ENCODE data around the gene SLC16A14. TPM values are rescaled to one million over a fixed set of nuclear protein-coding genes. Genes with fewer than 3 reads are reported as not detected.
"Not testable (repeated sequence)": the region's sequence is repeated elsewhere in the genome, so short reads cannot be mapped to it uniquely, and the experiment has no call there.

SLC16A14 gene, protein sequence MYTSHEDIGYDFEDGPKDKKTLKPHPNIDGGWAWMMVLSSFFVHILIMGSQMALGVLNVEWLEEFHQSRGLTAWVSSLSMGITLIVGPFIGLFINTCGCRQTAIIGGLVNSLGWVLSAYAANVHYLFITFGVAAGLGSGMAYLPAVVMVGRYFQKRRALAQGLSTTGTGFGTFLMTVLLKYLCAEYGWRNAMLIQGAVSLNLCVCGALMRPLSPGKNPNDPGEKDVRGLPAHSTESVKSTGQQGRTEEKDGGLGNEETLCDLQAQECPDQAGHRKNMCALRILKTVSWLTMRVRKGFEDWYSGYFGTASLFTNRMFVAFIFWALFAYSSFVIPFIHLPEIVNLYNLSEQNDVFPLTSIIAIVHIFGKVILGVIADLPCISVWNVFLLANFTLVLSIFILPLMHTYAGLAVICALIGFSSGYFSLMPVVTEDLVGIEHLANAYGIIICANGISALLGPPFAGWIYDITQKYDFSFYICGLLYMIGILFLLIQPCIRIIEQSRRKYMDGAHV
- 0.49 TPM for polyA plus RNA-seq

GRCh38 chr2:230068651-230069055, at the start of gene SLC16A14:
Gene SLC16A14 (minus strand): TSS chr2:230068924. CDS start chr2:230059352, 9,572 bp downstream.
- Mint-ChIP-seq H3K4me3 (peak within 1 kb of the TSS; percentile 91 to 96 (median 94)), H3K27me3 (peaks cover 1% of the 10 kb centered on the region), H3K4me1 (peaks cover 12 to 16% (median 14%) of the 10 kb centered on the region in 3 donors), H3K27ac (peak within 1 kb of the TSS; percentile 53 to 92 (median 73)), H3K9me3 (no peaks in the 10 kb centered on the region), H3K36me3 (no peaks in the 10 kb centered on the region)

- Mint-ChIP-seq H3K4me1 (no peaks in the 10 kb centered on the region), H3K27ac (no peak overlapping the region), H3K4me3 (no peak overlapping the region), H3K9me3 (peaks cover 18 to 25% (median 24%) of the 10 kb centered on the region in 3 donors), H3K27me3 (peaks cover 8% of the 10 kb centered on the region), H3K36me3 (peaks cover 2% of the 10 kb centered on the region)
These were observed 38.0 kb upstream of the SLC16A14 start for GRCh38 chr2:230106771-230107170.

DNA sequence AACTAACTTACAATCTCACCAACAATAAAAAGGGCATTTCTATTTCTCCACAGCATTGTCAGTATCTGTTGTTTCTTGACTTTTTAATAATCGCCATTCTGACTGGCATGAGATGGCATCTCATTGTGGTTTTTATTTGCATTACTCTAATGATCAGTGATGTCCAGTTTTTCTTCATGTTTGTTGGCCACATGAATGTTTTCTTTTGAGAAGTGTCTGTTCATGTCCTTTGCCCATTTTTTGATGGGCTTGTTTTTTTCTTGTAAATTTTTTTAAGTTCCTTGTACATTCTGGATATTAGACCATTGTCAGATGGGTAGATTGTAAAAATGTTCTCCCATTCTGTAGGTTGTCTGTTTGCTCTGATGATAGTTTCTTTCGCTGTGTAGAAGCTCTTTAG, 33.2 kb upstream of the SLC16A14 start:
- not testable (repeated sequence) for H3K4me3 Mint-ChIP-seq, H3K27ac Mint-ChIP-seq, H3K36me3 Mint-ChIP-seq, H3K4me1 Mint-ChIP-seq
- Mint-ChIP-seq H3K9me3 (peaks cover 21 to 26% (median 26%) of the 10 kb centered on the region in 3 donors), H3K27me3 (peaks cover 12% of the 10 kb centered on the region)

- H3K9me3 Mint-ChIP-seq = peaks cover 14 to 18% (median 17%) of the 10 kb centered on the region in 3 donors
- no peaks in the 10 kb centered on the region for H3K4me1 Mint-ChIP-seq
- H3K27me3 Mint-ChIP-seq = peaks cover 4% of the 10 kb centered on the region
- H3K36me3 Mint-ChIP-seq = no peaks in the 10 kb centered on the region
- H3K27ac Mint-ChIP-seq = no peak overlapping the region
- no peak overlapping the region for H3K4me3 Mint-ChIP-seq
These were observed 29.1 kb upstream of the SLC16A14 start for GRCh38 chr2:230097841-230098240.

- Mint-ChIP-seq H3K4me1 (no peaks in the 10 kb centered on the region), H3K27me3 (peaks cover 4% of the 10 kb centered on the region), H3K4me3 (no peak overlapping the region), H3K9me3 (peaks cover 12 to 18% (median 16%) of the 10 kb centered on the region in 3 donors), H3K27ac (no peak overlapping the region), H3K36me3 (no peaks in the 10 kb centered on the region)
These were observed 28.7 kb upstream of the SLC16A14 start for GRCh38 chr2:230097424-230097823.

DNA sequence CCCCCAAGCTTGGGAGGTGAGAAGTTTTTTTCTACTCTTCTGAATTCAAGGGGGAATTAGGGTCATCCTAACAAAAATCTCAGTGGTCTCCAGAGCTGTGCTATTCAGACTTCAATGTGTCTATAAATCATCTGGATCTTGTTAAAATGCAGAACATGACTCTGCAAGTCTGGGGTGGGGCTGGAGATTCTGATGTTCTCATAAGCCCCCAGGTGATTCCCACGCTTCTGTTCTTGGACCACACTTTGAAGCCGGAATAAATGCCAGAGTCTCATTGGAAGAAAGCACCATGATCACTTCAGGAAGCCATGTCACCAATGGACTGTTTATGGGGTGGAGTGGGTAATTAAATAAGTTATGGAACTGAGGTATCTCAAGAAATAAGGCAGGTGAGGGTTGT, 22.2 kb upstream of the SLC16A14 start:
- Mint-ChIP-seq H3K36me3 (no peaks in the 10 kb centered on the region), H3K4me1 (no peaks in the 10 kb centered on the region)

GRCh38 chr2:230085201-230085600, 16.5 kb upstream of the SLC16A14 start:
- Mint-ChIP-seq H3K4me1 (peaks cover 0 to 3% (median 0%) of the 10 kb centered on the region in 3 donors), H3K4me3 (no peak overlapping the region), H3K9me3 (peaks cover 0 to 2% (median 0%) of the 10 kb centered on the region in 3 donors), H3K27ac (no peak overlapping the region), H3K27me3 (peaks cover 5% of the 10 kb centered on the region), H3K36me3 (no peaks in the 10 kb centered on the region)

More for the DNA sequence above, 22.2 kb upstream of the SLC16A14 start:
- Mint-ChIP-seq H3K9me3 (peaks cover 4 to 13% (median 5%) of the 10 kb centered on the region in 3 donors), H3K27ac (no peak overlapping the region), H3K27me3 (peaks cover 5% of the 10 kb centered on the region), H3K4me3 (no peak overlapping the region)

- H3K27ac Mint-ChIP-seq = no peak overlapping the region
- H3K4me1 Mint-ChIP-seq = peaks cover 0 to 3% (median 0%) of the 10 kb centered on the region in 3 donors
- no peaks in the 10 kb centered on the region for H3K36me3 Mint-ChIP-seq
- no peak overlapping the region for H3K4me3 Mint-ChIP-seq
- H3K27me3 Mint-ChIP-seq = no peaks in the 10 kb centered on the region
- no peaks in the 10 kb centered on the region for H3K9me3 Mint-ChIP-seq
These were observed 9.3 kb upstream of the SLC16A14 start for GRCh38 chr2:230077851-230078547.

DNA sequence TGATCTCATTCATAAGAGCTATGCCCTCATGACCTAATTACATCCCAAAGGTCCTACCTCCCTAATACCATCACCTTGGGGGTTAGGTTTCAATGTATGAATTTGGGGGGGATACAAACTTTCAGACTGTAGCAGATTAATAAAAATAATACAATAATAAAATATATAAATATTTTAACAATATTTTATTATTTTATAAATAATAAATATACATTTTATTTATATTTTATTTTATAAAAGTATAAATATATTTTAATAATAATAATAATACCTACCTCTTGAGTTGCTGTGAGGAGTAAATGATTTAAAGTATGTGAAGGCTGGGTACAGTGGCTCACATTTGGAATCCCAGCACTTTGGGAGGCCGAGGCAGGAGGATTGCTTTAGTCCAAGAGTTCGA, 8.1 kb upstream of the SLC16A14 start:
- H3K4me1 Mint-ChIP-seq = no peaks in the 10 kb centered on the region
- no peak overlapping the region for H3K4me3 Mint-ChIP-seq
- H3K9me3 Mint-ChIP-seq = no peaks in the 10 kb centered on the region
- no peaks in the 10 kb centered on the region for H3K36me3 Mint-ChIP-seq
- H3K27me3 Mint-ChIP-seq = no peaks in the 10 kb centered on the region
- no peak overlapping the region for H3K27ac Mint-ChIP-seq

- H3K27me3 Mint-ChIP-seq = no peaks in the 10 kb centered on the region
These were observed 7.4 kb upstream of the SLC16A14 start for GRCh38 chr2:230075988-230076631.

GRCh38 chr2:230071421-230071820, 2.7 kb upstream of the SLC16A14 start:
- no peaks in the 10 kb centered on the region for H3K36me3 Mint-ChIP-seq
- H3K9me3 Mint-ChIP-seq = no peaks in the 10 kb centered on the region
- peak overlapping the region in 1 of 4 donors; percentile 33 for H3K4me3 Mint-ChIP-seq
- H3K4me1 Mint-ChIP-seq = peaks cover 12 to 16% (median 14%) of the 10 kb centered on the region in 3 donors
- H3K27me3 Mint-ChIP-seq = peaks cover 1% of the 10 kb centered on the region
- no peak overlapping the region for H3K27ac Mint-ChIP-seq

More at GRCh38 chr2:230075988-230076631, 7.4 kb upstream of the SLC16A14 start:
- Mint-ChIP-seq H3K4me3 (no peak overlapping the region), H3K36me3 (no peaks in the 10 kb centered on the region), H3K9me3 (no peaks in the 10 kb centered on the region), H3K27ac (no peak overlapping the region), H3K4me1 (no peaks in the 10 kb centered on the region)

DNA sequence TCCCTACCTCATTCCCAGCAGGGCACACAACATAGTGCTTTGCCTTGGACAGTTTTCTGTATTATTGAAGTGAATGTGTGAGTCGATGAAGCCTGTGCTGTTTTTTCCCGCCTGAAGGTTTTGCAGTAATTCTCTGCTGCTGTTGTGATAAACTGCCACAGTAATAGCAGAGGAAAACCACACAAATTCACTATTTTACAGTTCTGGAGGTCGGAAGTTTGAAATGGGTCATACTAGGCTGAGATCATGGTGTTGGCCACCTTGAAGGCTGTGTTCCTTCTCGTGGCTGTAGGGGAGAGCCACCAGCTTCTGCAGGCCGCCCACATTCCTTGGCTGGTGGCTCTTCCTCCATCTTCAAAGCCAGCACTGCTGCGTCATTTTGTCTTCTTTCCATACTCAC, 678 bp upstream of the SLC16A14 start:
- Mint-ChIP-seq H3K27ac (peak overlapping the region in 1 of 3 donors; percentile 73), H3K36me3 (no peaks in the 10 kb centered on the region), H3K4me3 (peak overlapping the region; percentile 91 to 96 (median 94)), H3K9me3 (no peaks in the 10 kb centered on the region), H3K27me3 (peaks cover 1% of the 10 kb centered on the region), H3K4me1 (peaks cover 12 to 16% (median 14%) of the 10 kb centered on the region in 3 donors)

- H3K27me3 Mint-ChIP-seq = peaks cover 1% of the 10 kb centered on the region
- H3K4me1 Mint-ChIP-seq = peaks cover 12 to 16% (median 14%) of the 10 kb centered on the region in 3 donors
- H3K36me3 Mint-ChIP-seq = peaks cover 2% of the 10 kb centered on the region
- H3K9me3 Mint-ChIP-seq = no peaks in the 10 kb centered on the region
- peak overlapping the region; percentile 91 to 96 (median 94) for H3K4me3 Mint-ChIP-seq
- peak overlapping the region; percentile 27 to 92 (median 73) for H3K27ac Mint-ChIP-seq
These were observed 591 bp downstream of the SLC16A14 start for GRCh38 chr2:230068016-230068650.

- H3K4me3 Mint-ChIP-seq = peak overlapping the region in 1 of 4 donors; percentile 8
- H3K4me1 Mint-ChIP-seq = no peaks in the 10 kb centered on the region
- peaks cover 5% of the 10 kb centered on the region for H3K36me3 Mint-ChIP-seq
- no peaks in the 10 kb centered on the region for H3K9me3 Mint-ChIP-seq
- H3K27ac Mint-ChIP-seq = no peak overlapping the region
- H3K27me3 Mint-ChIP-seq = no peaks in the 10 kb centered on the region
These were observed 7.9 kb downstream of the SLC16A14 start for GRCh38 chr2:230060672-230061293.

Data from IgD-negative memory B cell (primary cell).